Measurements from ENCODE around the gene DENND11. TPM values are rescaled to one million over a fixed set of nuclear protein-coding genes. Genes with fewer than 3 reads are reported as not detected.

DENND11 gene
- total RNA-seq, 6 donors from 2014 or later = 17.5 to 36.0 (median 29.1) TPM

DNA sequence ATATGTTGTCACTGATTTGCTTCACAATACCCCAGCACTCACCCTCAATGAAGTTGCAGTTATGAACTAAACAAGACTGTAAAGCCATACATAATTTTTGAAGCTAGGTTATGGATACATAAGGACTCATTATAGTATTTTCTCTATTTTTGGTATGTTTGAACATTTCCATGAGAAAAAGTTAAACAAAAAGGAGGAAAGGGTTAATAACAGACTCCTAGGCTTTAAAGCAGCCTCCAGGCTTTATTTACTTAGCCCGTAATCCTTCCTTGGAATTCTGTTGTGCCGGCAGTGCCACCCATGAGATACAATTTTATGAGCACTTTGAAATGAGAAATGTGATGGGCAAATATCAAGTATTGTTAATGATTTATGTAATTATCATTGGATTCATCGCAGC is 2.1 kb upstream of the DENND11 start:
- peaks cover 12 to 15% (median 14%) of the 10 kb centered on the region in 4 donors for H3K4me1 ChIP-seq
- H3K27ac ChIP-seq = no peak overlapping the region
- DNase-seq = no peak
- WGBS, 2 donors = 67 to 72% methylated on average over 3 of the region's 3 CpGs
- no peak for TF ChIP-seq POLR2A (IDR thresholded peaks at IDR 0.05)
- TF ChIP-seq EP300 (IDR thresholded peaks at IDR 0.05) = no peak
- TF ChIP-seq POLR2AphosphoS5 (IDR thresholded peaks at IDR 0.05) = no peak
- no peak for TF ChIP-seq CTCF (IDR thresholded peaks at IDR 0.05)
- no peak overlapping the region for H3K4me3 ChIP-seq
- no peaks in the 10 kb centered on the region for H3K9me3 ChIP-seq
- H3K27me3 ChIP-seq = no peaks in the 10 kb centered on the region
- no peaks in the 10 kb centered on the region for H3K36me3 ChIP-seq
- no peak for ATAC-seq (ENCODE audit: low FRiP score in 2 of 2)

- TF ChIP-seq EP300 (IDR thresholded peaks at IDR 0.05) = no peak
- TF ChIP-seq POLR2A (IDR thresholded peaks at IDR 0.05) = no peak
- no peak for TF ChIP-seq POLR2AphosphoS5 (IDR thresholded peaks at IDR 0.05)
- 64 to 78% methylated on average over 4 of the region's 4 CpGs for WGBS, 2 donors
- Histone ChIP-seq H3K4me3 (peak overlapping the region in 2 of 4 donors; percentile 85 to 97), H3K27ac (no peak overlapping the region), H3K36me3 (no peaks in the 10 kb centered on the region), H3K4me1 (peaks cover 12 to 19% (median 15%) of the 10 kb centered on the region in 4 donors), H3K27me3 (no peaks in the 10 kb centered on the region), H3K9me3 (no peaks in the 10 kb centered on the region)
- ATAC-seq (ENCODE audit: low FRiP score in 2 of 2) (no peak), DNase-seq (no peak)
Measured at GRCh38 chr7:141702892-141703291, 926 bp upstream of the DENND11 start.

DNA sequence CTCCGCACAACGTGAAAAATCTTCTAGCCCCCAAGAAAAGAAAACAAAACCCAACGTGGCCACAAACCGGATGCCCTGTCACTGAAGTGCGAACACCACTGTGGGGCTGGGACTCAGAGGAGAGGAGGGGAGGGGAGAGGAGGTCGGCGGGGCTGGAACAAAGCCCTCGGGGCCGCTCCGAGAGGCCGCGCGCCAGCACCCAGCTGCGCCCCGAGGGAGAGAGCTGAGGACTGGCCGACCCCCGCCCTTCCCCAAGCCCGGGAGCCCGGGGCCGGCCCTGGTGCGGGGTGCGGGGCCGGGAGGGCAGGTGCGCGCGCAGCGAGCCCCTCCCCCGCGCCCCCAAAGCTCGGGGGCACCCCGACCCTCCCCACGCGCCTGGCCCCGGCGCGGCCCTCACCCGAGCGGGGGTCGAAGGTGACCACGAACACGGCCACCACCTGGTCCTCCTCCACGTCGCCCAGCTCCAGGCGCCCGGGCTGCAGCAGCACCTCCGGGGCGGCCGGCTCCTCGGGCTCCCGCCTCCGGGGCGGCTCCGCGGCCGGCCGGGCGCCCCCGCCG is 398 bp downstream of the DENND11 start:
- H3K4me1 ChIP-seq = peaks cover 17 to 31% (median 23%) of the 10 kb centered on the region in 4 donors
- H3K9me3 ChIP-seq = no peaks in the 10 kb centered on the region
- H3K36me3 ChIP-seq = no peaks in the 10 kb centered on the region
- peak overlapping the region; percentile 74 to 97 (median 90) for H3K4me3 ChIP-seq
- WGBS, 2 donors = 0 to 1% methylated on average over 4 to 36 of the region's 59 CpGs
- H3K27ac ChIP-seq = peak overlapping the region; percentile 81 to 95 (median 89)
- H3K27me3 ChIP-seq = no peaks in the 10 kb centered on the region
- ATAC-seq (ENCODE audit: low FRiP score in 2 of 2) = peak; percentile 66 to 76
- TF ChIP-seq POLR2A (IDR thresholded peaks at IDR 0.05) (peak in 2 of 4 donors; percentile 30 to 37), EP300 (IDR thresholded peaks at IDR 0.05) (no peak)
- peak; percentile 40 to 90 for DNase-seq

DNA sequence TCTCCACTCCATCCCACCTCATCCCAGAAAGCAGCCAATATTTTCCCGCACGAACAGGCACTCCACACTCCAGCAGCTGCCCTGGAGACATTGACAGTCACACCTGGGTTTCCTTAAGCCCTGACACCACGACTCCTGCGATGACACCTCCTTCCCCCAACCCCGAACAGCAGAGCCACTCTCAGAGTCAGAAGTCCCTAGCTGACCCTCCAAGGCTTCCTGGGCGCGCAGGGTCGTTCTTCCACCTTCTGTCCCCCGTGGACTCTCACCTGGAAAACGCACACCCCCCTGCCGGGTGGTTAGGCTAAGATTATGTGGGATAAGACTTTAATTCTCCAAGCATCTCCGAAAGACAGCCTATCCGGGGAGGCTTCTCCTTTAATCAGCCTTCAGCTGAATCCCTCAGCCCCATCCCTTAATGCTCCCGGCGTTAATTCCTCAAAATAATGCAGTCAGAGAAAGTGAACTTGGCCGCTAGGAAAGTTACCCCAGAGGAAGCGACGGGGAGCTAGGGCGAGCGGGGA is 1.1 kb downstream of the DENND11 start:
- DNase-seq = no peak
- peak overlapping the region; percentile 81 to 95 (median 89) for H3K27ac ChIP-seq
- TF ChIP-seq POLR2A (IDR thresholded peaks at IDR 0.05) (no peak), POLR2AphosphoS5 (IDR thresholded peaks at IDR 0.05) (no peak), EP300 (IDR thresholded peaks at IDR 0.05) (no peak), CTCF (IDR thresholded peaks at IDR 0.05) (no peak)
- H3K4me1 ChIP-seq = peaks cover 22 to 37% (median 29%) of the 10 kb centered on the region in 4 donors
- H3K36me3 ChIP-seq = no peaks in the 10 kb centered on the region
- 9 to 14% methylated on average over 20 of the region's 20 CpGs for WGBS, 2 donors
- peak in 1 of 2 donors; percentile 51 for ATAC-seq (ENCODE audit: low FRiP score in 2 of 2)
- H3K4me3 ChIP-seq = peak overlapping the region; percentile 74 to 97 (median 90)
- H3K27me3 ChIP-seq = no peaks in the 10 kb centered on the region
- H3K9me3 ChIP-seq = no peaks in the 10 kb centered on the region

GRCh38 chr7:141700296-141700847 is 1.6 kb downstream of the DENND11 start:
- Histone ChIP-seq H3K4me1 (peaks cover 27 to 41% (median 33%) of the 10 kb centered on the region in 4 donors), H3K4me3 (peak overlapping the region in 3 of 4 donors; percentile 85 to 97 (median 96)), H3K27me3 (no peaks in the 10 kb centered on the region), H3K36me3 (no peaks in the 10 kb centered on the region), H3K9me3 (no peaks in the 10 kb centered on the region), H3K27ac (peak overlapping the region; percentile 81 to 95 (median 89))
- WGBS, 2 donors = 62 to 65% methylated on average over 5 of the region's 5 CpGs
- TF ChIP-seq CTCF (IDR thresholded peaks at IDR 0.05) = no peak
- TF ChIP-seq EP300 (IDR thresholded peaks at IDR 0.05) = no peak
- no peak for TF ChIP-seq POLR2A (IDR thresholded peaks at IDR 0.05)
- no peak for TF ChIP-seq POLR2AphosphoS5 (IDR thresholded peaks at IDR 0.05)
- ATAC-seq (ENCODE audit: low FRiP score in 2 of 2) (no peak), DNase-seq (no peak)
